LNCAP (cell line): Measurements from ENCODE around the gene FAM83D.

Experiments
- TF ChIP-seq, protein P1 (sequence below): fragments of 450-650 bp; IDR thresholded peaks from 2 replicates; pipeline ENCODE4 v1.5.1; 2017; ENCODE audit warnings: mild to moderate bottlenecking

The FAM83D gene

GRCh38 chr20:38940644-38941043 lies 14.4 kb downstream of the FAM83D start:
- TF ChIP-seq, protein P1, sequence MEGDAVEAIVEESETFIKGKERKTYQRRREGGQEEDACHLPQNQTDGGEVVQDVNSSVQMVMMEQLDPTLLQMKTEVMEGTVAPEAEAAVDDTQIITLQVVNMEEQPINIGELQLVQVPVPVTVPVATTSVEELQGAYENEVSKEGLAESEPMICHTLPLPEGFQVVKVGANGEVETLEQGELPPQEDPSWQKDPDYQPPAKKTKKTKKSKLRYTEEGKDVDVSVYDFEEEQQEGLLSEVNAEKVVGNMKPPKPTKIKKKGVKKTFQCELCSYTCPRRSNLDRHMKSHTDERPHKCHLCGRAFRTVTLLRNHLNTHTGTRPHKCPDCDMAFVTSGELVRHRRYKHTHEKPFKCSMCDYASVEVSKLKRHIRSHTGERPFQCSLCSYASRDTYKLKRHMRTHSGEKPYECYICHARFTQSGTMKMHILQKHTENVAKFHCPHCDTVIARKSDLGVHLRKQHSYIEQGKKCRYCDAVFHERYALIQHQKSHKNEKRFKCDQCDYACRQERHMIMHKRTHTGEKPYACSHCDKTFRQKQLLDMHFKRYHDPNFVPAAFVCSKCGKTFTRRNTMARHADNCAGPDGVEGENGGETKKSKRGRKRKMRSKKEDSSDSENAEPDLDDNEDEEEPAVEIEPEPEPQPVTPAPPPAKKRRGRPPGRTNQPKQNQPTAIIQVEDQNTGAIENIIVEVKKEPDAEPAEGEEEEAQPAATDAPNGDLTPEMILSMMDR: no peak

GRCh38 chr20:38941726-38942389 lies 15.6 kb downstream of the FAM83D start:
- TF ChIP-seq, protein P1: no peak

- TF ChIP-seq, protein P1: no peak
Observed at GRCh38 chr20:38945012-38945411, 18.8 kb downstream of the FAM83D start.

DNA sequence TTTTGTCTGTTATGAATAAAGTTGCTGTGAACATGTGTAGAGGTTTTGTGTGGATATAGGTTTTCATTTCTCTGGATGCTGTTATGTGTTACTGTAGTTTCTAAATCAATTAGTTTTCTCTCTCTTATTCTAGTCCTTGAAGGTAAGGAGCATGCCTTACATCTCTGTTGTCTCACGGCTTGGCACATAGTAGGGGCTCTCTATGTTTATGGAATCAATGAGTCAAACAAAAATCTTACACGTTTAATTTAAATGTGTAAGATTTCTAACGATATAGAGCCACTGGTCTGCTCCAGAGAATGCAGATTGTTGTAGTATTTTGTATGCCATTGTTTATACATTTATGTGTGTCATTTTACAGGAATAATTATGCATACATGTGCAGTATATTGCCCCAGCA lies 20.6 kb downstream of the FAM83D start:
- TF ChIP-seq, protein P1: no peak

DNA sequence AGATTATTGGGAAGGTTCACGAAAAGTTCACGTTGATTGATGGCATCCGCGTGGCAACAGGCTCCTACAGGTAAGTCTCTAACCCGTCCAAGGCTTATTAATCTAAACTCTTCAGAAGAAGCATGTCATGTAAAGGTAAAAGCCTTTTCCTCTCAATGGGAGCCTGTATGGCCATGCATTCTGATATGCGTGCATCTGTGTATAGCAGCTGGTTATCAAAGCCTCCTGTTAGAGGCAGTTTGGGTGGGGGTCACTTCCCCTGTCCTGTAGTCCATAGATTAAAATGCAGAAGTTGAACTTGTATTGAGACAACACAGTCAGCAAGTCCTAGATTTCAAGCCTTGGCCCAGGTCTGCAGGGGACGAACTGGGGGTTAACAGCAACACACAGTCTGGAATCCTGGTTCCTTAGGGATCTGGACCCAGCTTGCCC lies 21.7 kb downstream of the FAM83D start:
- TF ChIP-seq, protein P1: no peak

GRCh38 chr20:38950254-38950653 lies 24.0 kb downstream of the FAM83D start:
- TF ChIP-seq, protein P1: no peak

- TF ChIP-seq, protein P1: no peak
Observed at GRCh38 chr20:38951611-38952010, 25.4 kb downstream of the FAM83D start.

DNA sequence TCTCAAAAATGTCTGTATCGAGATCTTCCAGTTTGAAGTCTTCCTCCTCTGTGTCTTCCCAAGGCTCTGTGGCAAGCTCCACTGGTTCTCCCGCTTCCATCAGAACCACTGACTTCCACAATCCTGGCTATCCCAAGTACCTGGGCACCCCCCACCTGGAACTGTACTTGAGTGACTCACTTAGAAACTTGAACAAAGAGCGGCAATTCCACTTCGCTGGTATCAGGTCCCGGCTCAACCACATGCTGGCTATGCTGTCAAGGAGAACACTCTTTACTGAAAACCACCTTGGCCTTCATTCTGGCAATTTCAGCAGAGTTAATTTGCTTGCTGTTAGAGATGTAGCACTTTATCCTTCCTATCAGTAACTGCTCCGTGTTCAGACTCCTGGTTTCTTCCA lies 25.9 kb downstream of the FAM83D start:
- TF ChIP-seq, protein P1: no peak
